GM08714 (cell line): ENCODE measurements around the gene STIMATE.

Experiments used
- H3K4me3 ChIP-seq: fragments of 200-500 bp; sonication (Bioruptor generic); 2 replicates; pipeline ENCODE4 v1.5.1; 2014; ENCODE audit warnings: mild to moderate bottlenecking, low read length, inconsistent platforms
- ZNF274 ChIP-seq: IDR thresholded peaks from 2 replicates; pipeline ENCODE4 v1.6.1; 2012; ENCODE audit warnings: mild to moderate bottlenecking, low read depth, low read length

Gene STIMATE

GRCh38 chr3:52910823-52911222, 13.5 kb upstream of the STIMATE start:
- no peak for TF ChIP-seq ZNF274

GRCh38 chr3:52907497-52907896, 10.1 kb upstream of the STIMATE start:
- TF ChIP-seq ZNF274: no peak
- no peak overlapping the region for H3K4me3 ChIP-seq

More at GRCh38 chr3:52910823-52911222, 13.5 kb upstream of the STIMATE start:
- H3K4me3 ChIP-seq: no peak overlapping the region

GRCh38 chr3:52904552-52904951, 7.2 kb upstream of the STIMATE start:
- H3K4me3 ChIP-seq: no peak overlapping the region
- TF ChIP-seq ZNF274: no peak

- no peak overlapping the region for H3K4me3 ChIP-seq
- TF ChIP-seq ZNF274: no peak
These were observed 6.7 kb upstream of the STIMATE start for GRCh38 chr3:52904000-52904399.

GRCh38 chr3:52896613-52897012, 735 bp downstream of the STIMATE start:
- TF ChIP-seq ZNF274: no peak
- H3K4me3 ChIP-seq: peak overlapping the region; percentile 90

- TF ChIP-seq ZNF274: no peak
- H3K4me3 ChIP-seq: peak overlapping the region; percentile 90; the same call in 1 of the 2 replicates
These were observed 1.2 kb downstream of the STIMATE start for GRCh38 chr3:52896151-52896550.

- TF ChIP-seq ZNF274: no peak
- H3K4me3 ChIP-seq: no peak overlapping the region
These were observed 1.9 kb downstream of the STIMATE start for GRCh38 chr3:52895418-52895817.

GRCh38 chr3:52894756-52895155, 2.6 kb downstream of the STIMATE start:
- TF ChIP-seq ZNF274: no peak
- H3K4me3 ChIP-seq: no peak overlapping the region

- no peak for TF ChIP-seq ZNF274
- H3K4me3 ChIP-seq: no peak overlapping the region
These were observed 3.6 kb downstream of the STIMATE start for GRCh38 chr3:52893723-52894122.

- H3K4me3 ChIP-seq: no peak overlapping the region
These were observed 4.6 kb downstream of the STIMATE start for GRCh38 chr3:52892625-52893311.

GRCh38 chr3:52892290-52892624, 5.1 kb downstream of the STIMATE start:
- no peak for TF ChIP-seq ZNF274
- H3K4me3 ChIP-seq: no peak overlapping the region

More at GRCh38 chr3:52892625-52893311, 4.6 kb downstream of the STIMATE start:
- TF ChIP-seq ZNF274: no peak

GRCh38 chr3:52891615-52892081, 5.7 kb downstream of the STIMATE start:
- no peak overlapping the region for H3K4me3 ChIP-seq

GRCh38 chr3:52891164-52891563, 6.2 kb downstream of the STIMATE start:
- no peak for TF ChIP-seq ZNF274

More at GRCh38 chr3:52891615-52892081, 5.7 kb downstream of the STIMATE start:
- TF ChIP-seq ZNF274: no peak

GRCh38 chr3:52890735-52891134, 6.6 kb downstream of the STIMATE start:
- H3K4me3 ChIP-seq: no peak overlapping the region
- no peak for TF ChIP-seq ZNF274

More at GRCh38 chr3:52891164-52891563, 6.2 kb downstream of the STIMATE start:
- no peak overlapping the region for H3K4me3 ChIP-seq

- no peak for TF ChIP-seq ZNF274
- no peak overlapping the region for H3K4me3 ChIP-seq
These were observed 7.4 kb downstream of the STIMATE start for GRCh38 chr3:52889901-52890300.

- TF ChIP-seq ZNF274: no peak
- H3K4me3 ChIP-seq: no peak overlapping the region
These were observed 10.2 kb downstream of the STIMATE start for GRCh38 chr3:52887166-52887565.
